Stomach (tissue), 9 donors: ENCODE measurements around the gene AOC2. TPM values are rescaled to one million over a fixed set of nuclear protein-coding genes. Genes with fewer than 3 reads are reported as not detected.
"Not testable (repeated sequence)": the region's sequence is repeated elsewhere in the genome, so short reads cannot be mapped to it uniquely, and the experiment has no call there.

Source experiments
- DNase-seq, 2 donors: peaks; one replicate each; pipeline versions ENCODE4 v3.0.0 to v3.0.0-alpha.2; 2013 to 2019
- H3K27ac ChIP-seq, 5 donors: fragments of 200-600 bp in 4 of 5; sonication (generic) in 4 of 5; one replicate each; pipeline ENCODE4 v1.5.1; 2013 to 2019; ENCODE audit warnings: mild to moderate bottlenecking in 1 of 5, moderate library complexity in 1 of 5
- H3K27me3 ChIP-seq, 3 donors: fragments of 200-600 bp; sonication (generic); one replicate each; pipeline ENCODE4 v1.5.1; 2017 to 2019; ENCODE audit warnings: mixed run types in 1 of 3
- H3K36me3 ChIP-seq, 4 donors: fragments of 200-600 bp; sonication (generic); 1 replicate in 3 of 4; 2 replicates in 1 of 4; pipeline ENCODE4 v1.5.1; 2016 to 2019
- H3K4me1 ChIP-seq, 4 donors: fragments of 200-600 bp; sonication (generic); one replicate each; pipeline ENCODE4 v1.5.1; 2016 to 2019
- H3K4me3 ChIP-seq, 4 donors: fragments of 200-600 bp; sonication (generic) in 3 of 4; one replicate each; pipeline ENCODE4 v1.5.1; 2016 to 2019; ENCODE audit warnings: mild to moderate bottlenecking in 1 of 4
- H3K9me3 ChIP-seq, 4 donors: fragments of 200-600 bp; sonication (generic); one replicate each; pipeline ENCODE4 v1.5.1; 2016 to 2019
- CTCF ChIP-seq, 7 experiments: fragments of 450-650 bp in 4 of 7; fragments of 200-600 bp in 3 of 7; sonication (generic) in 3 of 7; IDR thresholded peaks; one replicate each; pipeline ENCODE4 v1.5.1; 2016 to 2019; ENCODE audit warnings: antibody characterized with exemption in 7 of 7, control low read depth in 2 of 7, mild to moderate bottlenecking in 1 of 7
- EP300 ChIP-seq: sonication (generic); formaldehyde crosslinking; IDR thresholded peaks from one replicate; pipeline ENCODE4 v1.6.1; 2017; ENCODE audit warnings: antibody characterized with exemption
- POLR2A ChIP-seq, 4 donors: fragments of 450-650 bp; IDR thresholded peaks; one replicate each; pipeline ENCODE4 v1.6.1; 2016; ENCODE audit warnings: antibody characterized with exemption in 4 of 4, control low read depth in 2 of 4, mild to moderate bottlenecking in 1 of 4, moderate library complexity in 1 of 4
- POLR2AphosphoS5 ChIP-seq, 3 donors: sonication (generic); formaldehyde crosslinking; IDR thresholded peaks; one replicate each; pipeline ENCODE4 v1.6.1; 2016; ENCODE audit warnings: antibody characterized with exemption in 3 of 3
- WGBS, 5 donors: extraction: QIAGEN DNeasy Blood & Tissue Kit in 3 of 5; methylation state at CpG; one replicate each; pipeline versions ENCODE4 v1.1.5 to v1.1.7; 2013 to 2018; 5-methylcytosine and 5-hydroxymethylcytosine counted together
- intact Hi-C: fragments of 100-400 bp; cut with DNase I; formaldehyde crosslinking; loops from one replicate; pipeline ENCODE4 v1.15.1; 2023; ENCODE audit warnings: low total_unique reads
- polyA plus RNA-seq, 3 donors: library from polyadenylated mRNA; stranded (reverse); fragments of 200-250 nt; gene quantifications; one replicate each; pipeline ENCODE4 v1.2.3, GENCODE V29; 2013
- small RNA-seq, 4 donors: library from RNA; depleted of rRNA; stranded (forward); fragments of <200 nt; gene quantifications; one replicate each; pipeline ENCODE3, GENCODE V24; 2016
- total RNA-seq, 5 donors: library from RNA; depleted of rRNA; stranded (reverse); fragments of >200 nt; gene quantifications; one replicate each; pipeline versions ENCODE4 v1.1.0 to v1.2.3, GENCODE V29; 2014 to 2016
- donor health status: healthy with polysubstance abuse.
- donor health status: Bipolar disorder and iron deficiency.
- donor health status: healthy.

Gene AOC2
- total and polyA plus RNA-seq, 8 donors = 0.50 to 3.0 (median 0.87) TPM; not detected in 3

- DNase-seq = peak; percentile 71 to 79
- no peaks in the 10 kb centered on the region for H3K9me3 ChIP-seq
- intact Hi-C loops = no loop called here
- peak overlapping the region in 1 of 4 donors; percentile 5 for H3K4me3 ChIP-seq
- WGBS, 5 donors = 45 to 72% (median 54%) methylated on average over 12 of the region's 12 CpGs
- peak overlapping the region; percentile 67 to 84 (median 72) for H3K27ac ChIP-seq
- peak in 2 of 3 donors; percentile 38 to 52 for TF ChIP-seq POLR2AphosphoS5 (IDR thresholded peaks at IDR 0.05)
- no peak for TF ChIP-seq POLR2A (IDR thresholded peaks at IDR 0.05)
- no peak for TF ChIP-seq CTCF (IDR thresholded peaks at IDR 0.05)
- H3K36me3 ChIP-seq = no peaks in the 10 kb centered on the region
- peaks cover 35 to 55% (median 45%) of the 10 kb centered on the region in 4 donors for H3K4me1 ChIP-seq
- no peaks in the 10 kb centered on the region for H3K27me3 ChIP-seq
Measured at GRCh38 chr17:42894283-42895184, 50.2 kb downstream of the AOC2 start.

DNA sequence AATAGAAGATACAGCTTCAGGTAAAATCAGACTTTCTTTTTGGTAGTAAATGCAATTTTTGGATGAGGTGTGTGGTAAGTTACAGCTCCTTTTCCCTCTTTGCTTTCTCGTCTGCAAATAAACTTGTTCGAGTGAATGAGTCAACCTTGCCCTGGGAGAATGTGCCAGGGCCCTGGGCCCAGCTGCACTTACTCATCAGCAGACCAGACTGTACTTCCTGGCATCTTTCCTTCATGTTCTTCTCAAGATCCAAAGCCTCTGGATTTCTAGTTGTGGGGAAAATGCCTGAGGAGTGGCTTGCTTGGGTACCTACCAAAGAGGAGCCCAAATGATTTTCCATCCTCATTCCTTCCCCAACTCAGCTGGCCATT, 50.8 kb downstream of the AOC2 start:
- Histone ChIP-seq H3K9me3 (no peaks in the 10 kb centered on the region), H3K36me3 (no peaks in the 10 kb centered on the region), H3K27me3 (no peaks in the 10 kb centered on the region), H3K4me1 (peaks cover 35 to 55% (median 45%) of the 10 kb centered on the region in 4 donors), H3K27ac (peak overlapping the region; percentile 9 to 84 (median 70)), H3K4me3 (peak overlapping the region in 1 of 4 donors; percentile 5)
- 6 to 13% (median 8%) methylated on average over 2 of the region's 2 CpGs for WGBS, 5 donors
- TF ChIP-seq POLR2A (IDR thresholded peaks at IDR 0.05) (no peak), CTCF (IDR thresholded peaks at IDR 0.05) (no peak), EP300 (no peak), POLR2AphosphoS5 (IDR thresholded peaks at IDR 0.05) (peak; percentile 35 to 81 (median 42))
- peak; percentile 46 to 72 for DNase-seq
- intact Hi-C loops = no loop called here

DNA sequence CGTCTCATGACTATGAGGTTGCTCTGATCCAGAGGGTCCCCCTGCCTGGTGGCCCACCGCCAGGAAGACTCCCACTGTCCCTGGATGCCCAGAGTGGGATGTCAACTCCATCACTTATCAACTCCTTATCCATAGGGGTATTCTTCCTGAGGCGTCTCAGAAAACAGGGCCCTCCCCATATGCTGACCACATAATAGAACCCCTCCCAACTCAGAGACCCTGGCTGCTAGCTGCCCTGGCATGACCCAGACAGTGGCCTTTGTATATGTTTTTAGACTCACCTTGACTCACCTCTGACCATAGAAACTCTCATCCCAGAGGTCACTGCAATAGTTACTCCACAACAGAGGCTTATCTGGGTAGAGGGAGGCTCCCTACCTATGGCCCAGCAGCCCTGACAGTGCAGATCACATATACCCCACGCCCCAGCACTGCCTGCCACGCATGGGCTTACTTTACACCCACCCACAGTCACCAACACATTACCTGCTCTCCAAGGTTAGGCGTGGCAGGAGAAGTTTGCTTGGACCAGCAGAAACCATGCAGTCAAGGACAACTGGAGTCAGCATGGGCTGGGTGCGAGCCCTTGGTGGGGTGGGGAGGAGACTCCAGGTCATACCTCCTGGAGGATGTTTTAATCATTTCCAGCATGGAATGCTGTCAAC, 53.9 kb downstream of the AOC2 start:
- H3K4me3 ChIP-seq = no peak overlapping the region
- intact Hi-C loops = no loop called here
- H3K9me3 ChIP-seq = no peaks in the 10 kb centered on the region
- DNase-seq = peak in 1 of 2 donors; percentile 65
- no peaks in the 10 kb centered on the region for H3K36me3 ChIP-seq
- H3K4me1 ChIP-seq = peaks cover 25 to 39% (median 28%) of the 10 kb centered on the region in 4 donors
- TF ChIP-seq EP300 (no peak), POLR2A (IDR thresholded peaks at IDR 0.05) (no peak), CTCF (IDR thresholded peaks at IDR 0.05) (no peak), POLR2AphosphoS5 (IDR thresholded peaks at IDR 0.05) (no peak)
- WGBS, 5 donors = 81 to 97% (median 88%) methylated on average over 6 to 7 of the region's 7 CpGs
- H3K27ac ChIP-seq = peak overlapping the region in 3 of 5 donors; percentile 8 to 34 (median 30)
- no peaks in the 10 kb centered on the region for H3K27me3 ChIP-seq

DNA sequence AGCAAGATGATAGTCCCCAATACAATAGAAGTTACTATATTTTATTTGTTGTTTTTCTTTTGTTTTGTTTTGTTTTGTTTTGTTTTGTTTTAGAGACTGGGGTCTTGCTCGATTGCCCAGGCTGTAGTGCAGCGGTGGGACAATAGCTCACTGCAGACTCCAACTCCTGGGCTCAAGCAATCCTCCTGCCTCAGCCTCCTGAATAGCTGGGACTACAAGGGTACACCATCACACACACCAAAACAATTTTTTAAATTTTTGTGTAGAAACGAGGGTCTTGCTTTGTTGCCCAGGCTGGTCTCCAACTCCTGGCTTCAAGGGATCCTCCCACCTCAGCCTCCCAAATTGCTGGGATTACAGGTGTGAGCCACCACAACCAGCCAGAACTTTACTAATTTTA, 55.6 kb downstream of the AOC2 start:
- H3K4me3 ChIP-seq, H3K27ac ChIP-seq, H3K9me3 ChIP-seq, H3K27me3 ChIP-seq, H3K36me3 ChIP-seq, DNase-seq, intact Hi-C loops: not testable (repeated sequence)
- WGBS, 5 donors = 89 to 91% (median 90%) methylated on average over 3 of the region's 3 CpGs
- H3K4me1 ChIP-seq = peaks cover 13 to 28% (median 14%) of the 10 kb centered on the region in 4 donors

Small RNAs within 50 kb of the gene (small RNA-seq; reads per million reads assigned to genes)
- 0 reads per million in 4 donors for gene MIR6781
- gene RNU6-287P = 0 reads per million in 4 donors

Other genes with a start within 250 kb of the AOC2 start
- 10 to 100 TPM; 21.1 to 74.8 (median 51.0) TPM for gene RETREG3, start 235.2 kb upstream of the AOC2 start, total RNA-seq
- gene RETREG3, start 235.2 kb upstream of the AOC2 start, polyA plus RNA-seq = 10 to 100 TPM in 2 of 3 donors, 1 to 10 TPM in 1; 9.5 to 20.4 (median 15.4) TPM
- gene TUBG1, start 234.9 kb upstream of the AOC2 start, total RNA-seq = 10 to 100 TPM; 18.5 to 72.4 (median 49.2) TPM
- gene TUBG1, start 234.9 kb upstream of the AOC2 start, polyA plus RNA-seq = 10 to 100 TPM; 33.3 to 51.5 (median 42.2) TPM
- 100 to 1,000 TPM in 2 of 5 donors, 10 to 100 TPM in 2, 1 to 10 TPM in 1; 4.3 to 181 (median 15.8) TPM for gene TUBG2, start 185.3 kb upstream of the AOC2 start, total RNA-seq
- 10 to 100 TPM; 13.3 to 17.1 (median 15.9) TPM for gene TUBG2, start 185.3 kb upstream of the AOC2 start, polyA plus RNA-seq
- 10 to 100 TPM; 16.5 to 96.0 (median 28.0) TPM for gene PLEKHH3, start 167.6 kb upstream of the AOC2 start, total RNA-seq
- 10 to 100 TPM; 19.1 to 74.4 (median 52.9) TPM for gene PLEKHH3, start 167.6 kb upstream of the AOC2 start, polyA plus RNA-seq
- 10 to 100 TPM in 1 of 5 donors, 1 to 10 TPM in 3, not detected in 1; 1.7 to 11.7 (median 7.0) TPM for gene CCR10, start 162.7 kb upstream of the AOC2 start, total RNA-seq
- 1 to 10 TPM in 1 of 3 donors, under 1 TPM in 2; 0.55 to 1.4 (median 0.56) TPM for gene CCR10, start 162.7 kb upstream of the AOC2 start, polyA plus RNA-seq
- gene CNTNAP1, start 162.0 kb upstream of the AOC2 start, total RNA-seq = 10 to 100 TPM in 2 of 5 donors, 1 to 10 TPM in 3; 6.7 to 13.3 (median 9.0) TPM
- 1 to 10 TPM in 2 of 3 donors, under 1 TPM in 1; 0.76 to 2.7 (median 2.6) TPM for gene CNTNAP1, start 162.0 kb upstream of the AOC2 start, polyA plus RNA-seq
- 100 to 1,000 TPM in 1 of 5 donors, 10 to 100 TPM in 4; 28.1 to 512 (median 35.6) TPM for gene EZH1, start 99.5 kb upstream of the AOC2 start, total RNA-seq
- gene EZH1, start 99.5 kb upstream of the AOC2 start, polyA plus RNA-seq = 10 to 100 TPM in 1 of 3 donors, 1 to 10 TPM in 2; 6.3 to 16.0 (median 6.7) TPM
- gene RAMP2, start 83.4 kb upstream of the AOC2 start, total RNA-seq = 10 to 100 TPM in 2 of 5 donors, not detected in 3; 10.4 to 15.2 TPM
- gene RAMP2, start 83.4 kb upstream of the AOC2 start, polyA plus RNA-seq = 10 to 100 TPM in 2 of 3 donors, 1 to 10 TPM in 1; 8.6 to 20.0 (median 19.2) TPM
- 10 to 100 TPM in 3 of 5 donors, 1 to 10 TPM in 2; 4.1 to 66.5 (median 12.9) TPM for gene VPS25, start 71.1 kb upstream of the AOC2 start, total RNA-seq
- 10 to 100 TPM; 71.8 to 79.6 (median 75.5) TPM for gene VPS25, start 71.1 kb upstream of the AOC2 start, polyA plus RNA-seq
- gene WNK4, start 64.0 kb upstream of the AOC2 start, total RNA-seq = 10 to 100 TPM in 2 of 5 donors, 1 to 10 TPM in 3; 1.1 to 30.4 (median 4.9) TPM
- 1 to 10 TPM; 1.1 to 1.7 (median 1.3) TPM for gene WNK4, start 64.0 kb upstream of the AOC2 start, polyA plus RNA-seq
- 100 to 1,000 TPM in 3 of 5 donors, 10 to 100 TPM in 2; 22.2 to 166 (median 121) TPM for gene COA3, start 45.9 kb upstream of the AOC2 start, total RNA-seq
- gene COA3, start 45.9 kb upstream of the AOC2 start, polyA plus RNA-seq = 100 to 1,000 TPM; 201 to 268 (median 201) TPM
- 1 to 10 TPM in 2 of 5 donors, under 1 TPM in 1, not detected in 2; 0.29 to 2.2 (median 1.3) TPM for gene CNTD1, start 45.7 kb upstream of the AOC2 start, total RNA-seq
- 1 to 10 TPM; 1.3 to 2.4 (median 1.3) TPM for gene CNTD1, start 45.7 kb upstream of the AOC2 start, polyA plus RNA-seq
- 100 to 1,000 TPM in 3 of 5 donors, 10 to 100 TPM in 2; 53.1 to 192 (median 124) TPM for gene BECN1, start 20.3 kb upstream of the AOC2 start, total RNA-seq
- gene BECN1, start 20.3 kb upstream of the AOC2 start, polyA plus RNA-seq = 10 to 100 TPM; 40.3 to 86.1 (median 65.2) TPM
- 10 to 100 TPM; 26.4 to 74.4 (median 70.0) TPM for gene PSME3, start 11.2 kb upstream of the AOC2 start, total RNA-seq
- 10 to 100 TPM; 27.1 to 75.8 (median 61.5) TPM for gene PSME3, start 11.2 kb upstream of the AOC2 start, polyA plus RNA-seq
- gene AOC3, start 6.6 kb downstream of the AOC2 start, total RNA-seq = 10 to 100 TPM; 20.9 to 67.9 (median 42.0) TPM
- gene AOC3, start 6.6 kb downstream of the AOC2 start, polyA plus RNA-seq = 10 to 100 TPM in 1 of 3 donors, 1 to 10 TPM in 2; 6.2 to 46.9 (median 9.3) TPM
- gene G6PC1, start 56.2 kb downstream of the AOC2 start, total RNA-seq = 1 to 10 TPM in 1 of 5 donors, not detected in 4; 4.0 TPM
- gene G6PC1, start 56.2 kb downstream of the AOC2 start, polyA plus RNA-seq = not detected
- gene AARSD1, start 119.9 kb downstream of the AOC2 start, total RNA-seq = 10 to 100 TPM in 4 of 5 donors, 1 to 10 TPM in 1; 6.4 to 64.0 (median 26.8) TPM
- gene AARSD1, start 119.9 kb downstream of the AOC2 start, polyA plus RNA-seq = 10 to 100 TPM; 37.7 to 61.2 (median 56.7) TPM
- gene PTGES3L, start 135.5 kb downstream of the AOC2 start, total RNA-seq = 1 to 10 TPM in 3 of 5 donors, not detected in 2; 3.6 to 9.8 (median 8.3) TPM
- gene PTGES3L, start 135.5 kb downstream of the AOC2 start, polyA plus RNA-seq = 1 to 10 TPM in 2 of 3 donors, not detected in 1; 1.3 to 2.9 TPM
- gene RUNDC1, start 136.0 kb downstream of the AOC2 start, total RNA-seq = 10 to 100 TPM; 12.9 to 51.6 (median 15.2) TPM
- 1 to 10 TPM; 5.8 to 7.1 (median 6.6) TPM for gene RUNDC1, start 136.0 kb downstream of the AOC2 start, polyA plus RNA-seq
- gene RPL27, start 153.8 kb downstream of the AOC2 start, total RNA-seq = 1,000 to 10,000 TPM in 3 of 5 donors, 100 to 1,000 TPM in 2; 251 to 1,639 (median 1,099) TPM
- 1,000 to 10,000 TPM; 2,693 to 4,199 (median 4,058) TPM for gene RPL27, start 153.8 kb downstream of the AOC2 start, polyA plus RNA-seq
- 100 to 1,000 TPM in 1 of 5 donors, 10 to 100 TPM in 2, 1 to 10 TPM in 2; 4.0 to 145 (median 19.5) TPM for gene IFI35, start 162.2 kb downstream of the AOC2 start, total RNA-seq
- 10 to 100 TPM; 37.6 to 53.0 (median 46.4) TPM for gene IFI35, start 162.2 kb downstream of the AOC2 start, polyA plus RNA-seq
- gene VAT1, start 177.8 kb downstream of the AOC2 start, total RNA-seq = 10 to 100 TPM in 4 of 5 donors, 1 to 10 TPM in 1; 8.2 to 71.7 (median 55.8) TPM
- 10 to 100 TPM; 26.5 to 73.6 (median 65.7) TPM for gene VAT1, start 177.8 kb downstream of the AOC2 start, polyA plus RNA-seq
- gene RND2, start 180.7 kb downstream of the AOC2 start, total RNA-seq = 1 to 10 TPM in 3 of 5 donors, under 1 TPM in 1, not detected in 1; 0.37 to 5.8 (median 2.1) TPM
- gene RND2, start 180.7 kb downstream of the AOC2 start, polyA plus RNA-seq = 1 to 10 TPM in 2 of 3 donors, under 1 TPM in 1; 0.50 to 1.2 (median 1.2) TPM